SW 1271 (cell line): ENCODE results near the gene DCAF7.

ENCODE experiments used
- DNase-seq, 2 experiments: peaks; one replicate each; lab custom pipeline; 2025; lab: John Stamatoyannopoulos, UW

DCAF7 gene, protein sequence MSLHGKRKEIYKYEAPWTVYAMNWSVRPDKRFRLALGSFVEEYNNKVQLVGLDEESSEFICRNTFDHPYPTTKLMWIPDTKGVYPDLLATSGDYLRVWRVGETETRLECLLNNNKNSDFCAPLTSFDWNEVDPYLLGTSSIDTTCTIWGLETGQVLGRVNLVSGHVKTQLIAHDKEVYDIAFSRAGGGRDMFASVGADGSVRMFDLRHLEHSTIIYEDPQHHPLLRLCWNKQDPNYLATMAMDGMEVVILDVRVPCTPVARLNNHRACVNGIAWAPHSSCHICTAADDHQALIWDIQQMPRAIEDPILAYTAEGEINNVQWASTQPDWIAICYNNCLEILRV

DNA sequence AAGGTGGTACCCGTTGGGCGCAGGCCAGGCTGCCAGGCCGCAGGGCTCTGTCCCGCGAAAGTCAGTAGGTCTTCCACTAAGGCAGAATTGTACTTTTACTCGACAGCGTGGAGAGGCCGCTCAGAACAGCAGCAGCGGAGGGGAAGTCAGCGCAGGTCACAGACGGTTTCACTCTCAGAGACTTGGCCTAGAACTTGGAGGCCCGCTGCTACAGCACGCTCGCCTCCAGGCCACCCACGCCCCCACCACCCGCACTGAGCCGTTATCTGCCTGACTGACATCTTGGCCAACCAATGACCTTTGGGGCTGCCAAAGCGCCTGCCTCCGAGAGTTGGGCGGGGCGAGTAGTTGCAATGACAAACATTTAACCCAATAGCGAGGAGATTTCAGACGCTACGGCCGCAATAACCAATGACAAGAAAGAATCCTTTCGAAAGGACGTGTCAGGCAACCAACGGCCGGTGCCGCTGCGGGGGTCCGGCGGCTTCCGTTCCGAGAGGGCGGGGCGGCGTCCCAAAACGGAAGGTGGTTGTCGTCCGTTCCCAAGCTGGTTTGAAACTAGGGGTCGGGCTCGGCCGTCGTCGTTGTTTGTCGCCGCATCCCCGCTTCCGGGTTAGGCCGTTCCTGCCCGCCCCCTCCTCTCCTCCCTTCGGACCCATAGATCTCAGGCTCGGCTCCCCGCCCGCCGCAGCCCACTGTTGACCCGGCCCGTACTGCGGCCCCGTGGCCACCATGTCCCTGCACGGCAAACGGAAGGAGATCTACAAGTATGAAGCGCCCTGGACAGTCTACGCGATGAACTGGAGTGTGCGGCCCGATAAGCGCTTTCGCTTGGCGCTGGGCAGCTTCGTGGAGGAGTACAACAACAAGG lies at the start of gene DCAF7:
DCAF7 (plus strand) TSS at position 532 of the 871 bp plus-strand sequence; CDS start at position 733, 201 bp downstream.
- peak; percentile 99 for DNase-seq

DNA sequence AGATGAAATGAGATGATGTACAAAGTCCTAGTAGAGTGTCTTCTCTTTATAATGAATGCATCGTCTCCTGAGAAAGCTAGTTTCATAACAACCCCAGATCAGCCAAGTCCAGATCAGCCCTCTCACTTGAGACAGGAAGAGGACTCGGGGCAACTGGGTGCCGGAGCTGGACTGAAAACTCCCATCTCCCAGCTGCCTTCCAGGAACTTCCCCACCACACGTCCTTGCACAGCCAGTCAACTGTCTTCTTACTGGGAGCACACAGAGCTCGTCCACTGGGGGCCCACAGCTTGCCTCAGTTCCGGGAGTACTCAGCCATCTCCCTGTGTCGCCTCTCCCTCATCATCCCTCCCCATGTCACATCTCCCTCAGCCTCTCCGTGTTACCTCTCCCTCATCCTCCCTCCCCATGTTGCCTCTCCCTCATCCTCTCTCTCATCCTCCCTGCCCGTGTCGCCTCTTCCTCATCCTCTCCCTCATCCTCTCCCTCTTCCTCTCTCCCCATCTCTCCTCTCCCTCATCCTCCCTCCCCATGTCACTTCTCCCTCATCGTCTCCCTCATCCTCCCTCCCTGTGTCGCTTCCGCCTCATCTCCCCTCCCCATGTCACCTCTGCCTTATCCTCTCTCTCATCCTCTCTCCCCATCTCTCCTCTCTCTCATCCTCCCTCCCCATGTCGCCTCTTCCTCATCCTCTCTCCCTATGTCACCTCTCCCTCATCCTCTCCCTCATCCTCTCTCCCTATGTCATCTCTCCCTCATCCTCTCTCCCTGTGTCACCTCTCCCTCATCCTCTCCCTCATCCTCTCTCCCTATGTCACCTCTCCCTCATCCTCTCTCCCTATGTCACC lies 49.5 kb upstream of the DCAF7 start:
- DNase-seq = no peak

DNA sequence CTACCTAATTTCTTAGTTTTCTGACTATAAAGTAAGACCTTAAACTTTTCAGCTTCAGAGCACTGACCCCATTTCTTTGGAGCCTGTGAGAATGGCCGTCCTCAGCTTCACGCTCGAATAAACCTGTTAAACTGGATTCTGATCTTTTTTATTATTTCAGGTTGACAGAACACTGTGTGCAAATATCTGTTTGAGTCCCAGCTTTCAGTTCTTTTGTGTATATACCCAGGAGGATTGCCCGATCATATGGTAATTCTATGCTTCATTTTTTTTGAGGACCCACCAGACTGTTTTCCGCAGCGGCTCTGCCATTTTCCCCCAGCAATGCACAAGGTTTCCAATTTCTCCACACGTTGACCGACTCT lies 47.0 kb upstream of the DCAF7 start:
- no peak for DNase-seq

DNA sequence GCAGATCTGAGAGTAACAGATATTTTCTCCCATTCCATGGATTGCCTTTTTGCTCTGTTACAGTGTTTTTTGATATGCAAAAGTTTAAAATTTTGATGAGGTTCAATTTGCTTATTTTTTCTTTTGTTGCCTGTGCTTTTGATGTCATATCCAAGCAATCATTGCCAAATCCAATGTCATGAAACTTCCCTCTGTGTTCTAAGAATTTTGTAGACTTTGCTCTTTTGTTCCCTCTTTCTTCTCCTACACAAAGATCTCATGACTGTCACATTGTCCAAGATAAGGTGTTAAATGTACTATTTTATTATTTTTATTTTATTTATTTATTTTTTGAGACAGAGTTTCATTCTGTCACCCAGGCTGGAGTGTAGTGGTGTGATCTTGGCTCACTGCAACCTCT lies 46.0 kb upstream of the DCAF7 start:
- DNase-seq = no peak

DNA sequence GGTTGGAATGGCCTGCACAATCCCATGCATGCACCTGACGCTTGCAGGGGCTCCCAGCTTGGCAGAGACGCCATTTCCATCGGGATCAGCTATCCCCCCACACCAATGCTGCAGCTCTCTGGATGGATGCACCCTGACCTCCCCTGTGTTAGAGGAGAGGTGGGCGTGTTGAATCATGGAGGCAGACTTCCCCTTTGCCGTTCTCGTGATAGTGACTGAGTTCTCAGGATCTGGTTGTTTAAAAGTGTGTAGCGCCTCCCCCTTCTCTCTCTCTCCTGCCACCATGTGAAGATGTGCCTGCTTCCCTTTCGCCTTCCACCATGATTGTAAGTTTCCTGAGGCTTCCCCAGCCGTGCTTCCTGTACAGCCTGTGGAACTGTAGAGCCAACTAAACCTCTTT lies 44.9 kb upstream of the DCAF7 start:
- no peak for DNase-seq

DNA sequence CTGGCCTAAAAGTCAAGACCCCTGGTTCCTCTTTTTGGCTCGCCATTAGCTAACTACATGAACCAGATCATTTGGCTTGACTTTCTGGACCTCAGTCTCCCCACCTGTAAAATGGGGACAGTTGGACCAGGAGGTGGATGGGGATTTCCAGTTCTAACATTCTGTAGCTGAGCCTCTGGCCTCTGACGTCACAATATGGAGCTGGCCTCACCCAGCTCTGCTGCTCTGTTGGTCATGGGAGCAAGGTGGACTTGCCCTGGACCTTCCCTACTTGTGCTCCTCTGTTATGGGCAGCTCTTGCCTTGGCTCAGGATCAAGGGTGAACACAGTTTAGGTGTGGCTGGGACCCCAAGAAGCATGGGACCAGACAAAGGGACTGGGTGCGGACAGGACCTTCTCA lies 43.6 kb upstream of the DCAF7 start:
- no peak for DNase-seq

DNA sequence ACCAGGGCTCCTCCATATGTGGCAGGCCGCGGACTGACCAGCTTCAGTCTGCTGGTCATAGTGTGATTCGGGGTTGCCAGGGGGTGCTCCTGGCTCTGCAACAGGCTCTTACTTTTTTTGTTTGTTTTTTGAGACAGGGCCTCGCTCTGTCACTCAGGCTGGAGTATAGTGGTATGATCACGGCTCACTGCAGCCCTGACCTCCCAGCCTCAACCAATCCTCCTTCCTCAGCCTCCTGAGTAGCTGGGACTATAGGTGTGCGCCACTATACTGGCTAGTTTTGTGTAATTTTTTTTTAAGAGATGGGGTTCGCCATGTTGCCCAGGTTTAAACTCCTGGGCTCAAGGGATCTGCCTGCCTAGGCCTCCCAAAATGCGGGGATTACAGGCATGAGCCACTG lies 38.9 kb upstream of the DCAF7 start:
- DNase-seq = no peak

DNA sequence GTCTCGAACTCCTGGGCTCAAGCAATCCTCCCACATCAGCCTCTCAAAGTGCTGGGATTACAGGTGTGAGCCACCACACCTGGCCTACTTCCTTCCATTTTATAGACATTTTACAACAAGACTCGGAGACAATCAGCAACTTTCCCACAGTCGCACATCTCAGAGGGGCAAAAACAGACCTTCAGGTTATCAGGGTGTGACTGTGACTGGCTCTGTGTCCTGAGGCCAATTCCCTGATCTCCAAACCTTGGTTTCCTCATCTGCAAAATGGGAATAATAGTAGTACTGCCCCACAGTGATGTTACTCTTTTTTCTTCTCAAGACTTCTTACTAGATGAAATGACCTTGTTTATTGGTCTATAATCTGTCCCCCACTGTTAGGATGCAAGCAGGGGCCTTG lies 37.9 kb upstream of the DCAF7 start:
- no peak for DNase-seq

DNA sequence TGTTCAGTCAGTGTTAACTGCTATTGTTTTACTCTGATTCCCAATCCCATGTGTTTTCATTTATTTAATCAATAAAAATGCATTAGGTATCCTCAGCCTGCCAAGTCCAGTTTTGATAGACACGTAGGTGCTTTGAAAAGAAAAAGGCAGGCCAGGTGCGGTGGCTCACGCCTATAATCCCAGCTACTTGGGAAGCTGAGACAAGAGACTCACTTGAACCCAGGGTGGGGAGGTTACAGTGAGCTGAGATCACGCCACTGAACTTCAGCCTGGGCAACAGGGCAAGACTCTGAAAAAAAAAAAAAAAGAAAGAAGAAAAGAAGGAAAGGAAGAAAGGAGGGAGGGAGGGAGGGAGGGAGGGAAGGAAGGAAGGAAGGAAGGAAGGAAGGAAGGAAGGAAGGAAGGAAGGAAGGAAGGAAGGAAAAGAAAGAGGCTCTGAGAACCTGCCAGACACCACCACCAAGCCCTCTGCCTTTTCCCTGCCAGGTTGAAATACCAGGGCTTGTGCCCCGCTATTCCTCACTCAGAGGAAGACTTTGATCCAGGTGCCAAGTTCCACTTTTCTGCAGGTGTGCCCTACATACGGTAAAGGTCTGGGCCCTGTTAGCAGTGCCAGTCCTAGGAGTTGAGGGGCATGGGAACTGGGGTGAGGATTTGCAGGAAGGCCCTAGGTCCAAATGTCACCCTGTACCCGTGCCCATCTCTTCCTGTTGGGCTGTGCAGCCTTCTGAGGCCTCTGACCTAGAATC lies 37.2 kb upstream of the DCAF7 start:
- DNase-seq = no peak

DNA sequence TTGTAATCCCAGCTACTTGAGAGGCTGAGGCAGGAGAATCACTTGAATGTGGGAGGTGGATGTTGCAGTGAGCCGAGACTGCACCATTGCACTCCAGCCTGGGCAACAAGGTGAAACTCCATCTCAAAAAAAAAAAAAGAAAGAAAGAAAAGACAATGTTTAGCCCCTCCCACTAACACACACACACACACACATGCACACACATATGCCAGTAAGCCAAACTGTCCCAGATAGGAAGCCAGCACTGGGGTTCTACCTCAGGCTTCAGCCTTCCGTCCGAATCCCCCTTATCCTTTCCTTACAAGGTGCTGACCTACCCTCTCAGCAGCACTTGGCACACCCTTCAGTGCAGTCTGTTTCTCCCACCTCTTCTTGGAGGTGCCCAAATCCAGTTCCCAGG lies 35.8 kb upstream of the DCAF7 start:
- DNase-seq = no peak

DNA sequence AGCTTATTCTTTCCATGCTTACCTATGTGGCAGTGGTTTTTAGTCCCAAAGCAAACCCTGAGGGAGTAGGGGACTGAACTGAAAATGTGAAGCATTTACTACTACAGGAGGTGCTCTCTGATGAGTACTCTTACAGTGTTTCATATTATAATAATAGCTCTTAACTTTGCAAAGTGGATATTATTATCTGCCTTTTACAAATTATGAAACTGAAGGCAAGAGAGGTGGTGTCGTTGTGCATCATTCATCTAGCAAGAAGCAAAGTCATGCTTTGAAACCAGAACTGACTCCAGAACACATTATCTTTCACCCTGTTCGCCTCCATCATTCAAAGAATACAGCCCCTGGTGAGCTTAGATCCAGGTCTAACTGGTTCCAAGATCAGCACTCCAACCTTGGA lies 35.3 kb upstream of the DCAF7 start:
- DNase-seq = no peak

DNA sequence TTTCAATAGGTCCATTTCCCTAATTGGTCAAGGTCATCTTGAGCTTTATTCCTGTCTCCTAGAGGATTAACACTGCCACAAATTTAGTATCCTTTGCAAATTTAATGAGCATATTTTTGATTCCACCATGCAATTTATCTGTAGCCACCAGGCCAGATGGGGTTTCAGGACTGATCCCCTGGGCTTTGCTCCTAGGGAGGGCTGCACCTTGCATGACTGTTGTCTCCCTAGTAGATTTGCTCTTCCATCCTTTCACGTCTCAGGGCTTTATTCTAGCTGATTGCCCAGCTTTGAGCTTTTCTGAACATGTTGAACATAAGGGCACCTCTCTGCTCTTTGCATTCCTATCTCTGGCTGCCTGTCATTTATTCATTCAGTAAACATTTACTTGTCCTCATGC lies 34.9 kb upstream of the DCAF7 start:
- DNase-seq = no peak

DNA sequence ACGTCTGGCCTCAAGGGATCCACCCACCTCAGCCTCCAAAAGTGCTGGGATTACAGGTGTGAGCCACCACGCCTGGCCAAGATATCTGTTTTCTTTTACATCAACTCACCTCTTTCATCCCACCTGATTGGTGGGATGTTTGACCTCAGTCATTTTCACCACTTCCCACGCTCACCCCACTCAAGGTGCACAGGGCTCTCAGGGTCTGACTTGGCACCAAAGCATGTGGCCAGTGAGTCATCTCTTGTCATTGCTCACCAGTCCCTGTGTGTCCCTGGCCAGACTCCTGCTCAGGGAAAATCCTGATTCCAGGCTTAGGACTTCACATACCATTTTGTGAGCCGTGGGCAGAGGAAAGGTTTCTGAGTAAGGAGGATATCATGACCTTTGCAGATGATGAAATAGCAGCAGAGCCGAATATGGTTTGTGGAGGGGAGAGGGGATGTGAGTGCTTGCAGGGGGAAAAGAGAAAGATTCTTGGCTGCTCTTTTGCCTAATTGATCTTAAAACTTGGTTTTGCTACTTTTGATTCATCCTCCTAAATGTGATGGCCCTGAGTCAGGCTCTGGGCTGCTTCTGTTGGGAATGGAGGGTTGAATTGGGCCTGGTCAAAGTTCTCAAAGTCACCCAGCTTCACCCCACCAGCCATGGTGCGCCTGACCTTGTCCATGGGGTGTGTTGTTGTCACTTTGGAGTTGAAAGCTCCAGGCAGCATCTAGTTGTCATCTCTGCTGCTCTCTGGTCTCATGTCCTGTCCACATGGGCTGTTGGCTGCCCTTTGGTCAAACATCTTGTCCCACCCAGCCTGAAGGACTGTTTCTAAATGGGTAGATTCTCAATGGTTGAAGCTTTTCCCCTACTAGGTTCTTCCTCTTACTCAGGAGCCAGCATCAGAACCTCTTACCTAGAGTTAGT lies 33.1 kb upstream of the DCAF7 start:
- DNase-seq = peak; percentile 42 to 43

DNA sequence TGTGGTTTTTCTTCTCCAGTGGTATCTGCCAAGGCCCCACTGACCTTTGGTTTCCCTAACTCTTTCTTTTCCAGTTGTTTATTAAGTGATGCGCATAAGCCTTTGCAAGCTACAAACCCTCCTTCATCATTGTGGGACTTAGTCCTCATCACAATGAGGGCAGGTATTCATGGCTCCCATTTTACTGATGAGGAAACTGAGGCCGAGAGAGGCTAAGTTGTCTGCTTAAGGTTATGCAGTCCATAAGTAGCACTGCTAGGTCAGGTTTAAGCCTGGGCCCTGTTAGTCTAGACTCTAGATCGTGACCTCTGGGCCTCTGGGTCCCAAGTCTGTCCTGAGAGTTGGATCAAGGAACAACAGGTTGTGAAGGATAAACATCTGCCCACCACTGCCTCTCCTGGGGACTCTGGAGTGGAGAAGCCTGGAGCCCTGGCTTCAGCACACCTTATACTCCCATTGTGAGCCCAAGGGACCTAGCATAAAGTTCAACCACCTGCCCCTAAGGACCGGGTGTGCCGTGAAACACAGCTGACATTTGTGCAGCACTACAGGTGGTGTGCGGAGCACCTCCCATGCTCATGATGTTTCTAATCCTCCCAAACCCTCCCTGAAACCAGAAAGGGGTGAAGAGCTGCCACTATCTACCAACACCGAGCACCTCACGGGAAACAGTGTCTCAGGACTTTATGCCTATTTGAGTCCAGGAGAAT lies 32.3 kb upstream of the DCAF7 start:
- no peak for DNase-seq

DNA sequence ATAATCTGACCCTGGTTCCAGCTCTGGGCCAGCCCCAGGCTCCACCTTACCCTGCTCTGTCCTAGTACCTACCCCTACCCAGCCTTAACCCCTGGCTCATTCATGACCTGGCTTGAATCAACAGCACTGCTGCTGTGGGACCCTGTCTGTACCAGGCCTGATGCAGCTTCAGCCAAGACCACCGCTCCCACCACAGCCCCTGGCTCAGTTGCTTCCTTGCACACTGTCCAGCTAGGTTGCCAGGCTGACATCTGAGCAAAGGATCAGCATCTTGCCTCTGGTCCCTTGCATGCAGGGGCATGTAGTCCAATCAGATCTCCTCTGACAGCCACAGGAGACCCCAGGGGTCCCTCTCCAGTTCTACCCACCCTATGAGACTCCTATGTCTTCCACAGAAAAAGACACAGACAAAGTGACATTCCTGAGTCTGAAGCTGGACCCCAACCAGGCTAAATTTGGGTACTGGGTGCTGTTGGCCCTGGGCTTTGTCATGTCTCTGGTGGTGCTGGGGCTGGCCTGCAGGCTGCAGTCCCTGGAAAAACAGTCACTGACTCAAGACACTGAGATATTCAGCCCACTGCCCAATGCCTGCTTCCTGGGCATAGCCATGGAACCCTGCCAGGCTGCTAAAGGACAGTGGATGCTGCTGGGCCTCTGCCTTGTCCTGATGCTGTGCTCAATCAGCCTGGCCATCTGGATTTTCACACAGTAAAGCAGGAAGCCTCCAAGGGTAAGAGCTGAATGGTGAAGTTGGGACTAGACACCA lies 31.0 kb upstream of the DCAF7 start:
- no peak for DNase-seq

DNA sequence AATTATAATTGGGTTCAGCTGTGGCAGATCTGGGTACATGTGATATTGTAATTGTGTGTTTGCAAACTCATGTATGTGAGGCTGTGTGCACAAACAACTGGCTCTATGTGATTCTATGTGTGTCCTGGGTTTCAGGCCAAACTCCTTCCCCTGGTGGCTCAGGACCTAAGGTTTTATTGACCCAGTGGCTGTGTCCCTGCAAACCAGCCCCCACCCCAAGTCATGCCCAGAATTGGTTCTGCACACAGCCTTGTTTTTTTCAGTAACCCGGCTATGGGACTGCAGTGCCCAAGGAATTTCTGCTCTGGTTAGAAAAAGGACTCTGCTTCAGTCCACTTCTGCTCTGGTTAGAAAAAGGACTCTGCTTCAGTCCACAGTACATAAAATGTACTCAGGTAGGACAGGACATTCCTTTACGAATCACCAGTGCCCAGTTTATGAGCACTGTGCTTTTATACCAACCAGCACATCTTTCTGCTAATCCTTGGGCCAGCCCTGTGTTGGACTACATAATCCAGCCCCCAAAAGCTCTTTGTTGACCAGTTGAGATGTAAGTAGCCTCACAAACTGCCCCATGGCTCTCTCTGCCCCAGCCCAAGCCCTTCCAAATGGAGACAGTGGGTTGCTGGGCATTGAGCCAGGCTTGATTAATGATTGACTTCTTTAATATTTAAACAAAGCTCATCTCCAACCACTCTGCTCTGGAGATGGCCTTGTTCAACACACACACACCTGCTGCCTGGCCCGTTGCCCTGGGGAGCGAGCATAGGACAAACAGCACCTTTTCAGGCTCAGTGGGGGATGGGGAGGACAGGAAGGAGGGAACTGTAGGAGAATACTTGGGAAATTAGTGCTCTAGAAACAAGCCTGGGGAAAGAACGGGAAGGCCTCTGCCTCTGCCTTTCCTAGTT lies 30.1 kb upstream of the DCAF7 start:
- DNase-seq = no peak

DNA sequence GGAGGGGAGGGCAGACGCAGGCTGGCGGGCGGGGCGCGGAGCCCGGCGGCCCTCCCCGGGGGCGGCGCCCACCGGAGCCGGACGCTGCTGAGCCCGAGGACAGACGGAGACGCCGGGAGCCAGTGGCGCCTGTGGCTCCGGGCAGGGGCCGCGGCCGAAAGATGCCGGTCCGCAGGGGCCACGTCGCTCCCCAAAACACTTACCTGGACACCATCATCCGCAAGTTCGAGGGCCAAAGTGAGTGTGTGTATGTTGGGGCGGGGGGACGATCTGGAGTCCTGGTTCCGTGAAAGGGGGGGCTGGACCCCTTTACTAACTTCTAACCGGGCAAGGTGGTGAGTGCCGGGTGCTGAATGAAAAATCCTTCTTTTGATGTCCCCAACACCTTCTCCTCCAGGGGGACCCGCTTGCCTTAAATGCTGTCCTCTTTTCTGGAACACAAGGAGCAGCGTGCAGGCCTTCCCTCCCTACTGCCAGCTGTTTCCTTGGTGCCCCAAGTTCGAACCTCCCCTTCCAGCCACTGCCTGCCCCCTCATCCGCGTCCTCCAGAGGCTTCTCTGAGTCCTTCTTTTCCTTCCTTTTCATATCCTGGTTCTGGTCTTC lies 26.9 kb upstream of the DCAF7 start, which contains the start of gene KCNH6:
KCNH6 (plus strand) TSS at position 106 of the 603 bp plus-strand sequence; CDS start at position 162, 56 bp downstream.
- no peak for DNase-seq

DNA sequence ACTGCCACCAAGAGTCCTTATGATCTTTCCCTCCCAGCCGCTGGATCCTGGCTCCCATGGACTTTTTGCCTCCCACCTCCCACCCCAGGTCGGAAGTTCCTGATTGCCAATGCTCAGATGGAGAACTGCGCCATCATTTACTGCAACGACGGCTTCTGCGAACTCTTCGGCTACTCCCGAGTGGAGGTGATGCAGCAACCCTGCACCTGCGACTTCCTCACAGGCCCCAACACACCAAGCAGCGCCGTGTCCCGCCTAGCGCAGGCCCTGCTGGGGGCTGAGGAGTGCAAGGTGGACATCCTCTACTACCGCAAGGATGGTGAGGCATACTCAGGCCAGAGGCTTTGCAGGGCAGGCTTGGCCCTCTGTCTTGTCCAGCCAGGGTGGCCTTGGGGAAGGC lies 26.2 kb upstream of the DCAF7 start:
- no peak for DNase-seq
